ENCODE measurements around the gene EPB41L2. TPM values are rescaled to one million over a fixed set of nuclear protein-coding genes. Genes with fewer than 3 reads are reported as not detected.

EPB41L2 gene
- total RNA-seq, 1 experiment from 2014 or later, result 91.7 TPM

GRCh38 chr6:130932438-130932837 is 130.6 kb downstream of the EPB41L2 start:
- no peak overlapping the region for H3K4me3 ChIP-seq (ENCODE audit: low read depth, low read length)
- POLR2A ChIA-PET, result no interaction called here
- intact Hi-C loops (cut with micrococcal nuclease; ENCODE audit: unreplicated experiment), result loop anchor here (5.0 kb wide), 2 partner anchors 45 to 130 kb away; partner anchors contain the start of gene EPB41L2
- CTCF ChIA-PET, result no interaction called here
- H3K4me1 ChIP-seq, result peaks cover 54% of the 10 kb centered on the region
- H3K9me3 Mint-ChIP-seq (ENCODE audit: unreplicated experiment), result no peaks in the 10 kb centered on the region
- H3K27ac Mint-ChIP-seq (ENCODE audit: unreplicated experiment), result peak overlapping the region; percentile 88
- no peaks in the 10 kb centered on the region for H3K27me3 ChIP-seq (replicated peaks; ENCODE audit: control insufficient read depth, insufficient read depth, low read length)
- H3K36me3 Mint-ChIP-seq (ENCODE audit: insufficient read depth, unreplicated experiment), result no peaks in the 10 kb centered on the region
- H3K27me3 Mint-ChIP-seq (ENCODE audit: insufficient read depth, unreplicated experiment), result no peaks in the 10 kb centered on the region
- H3K9me3 ChIP-seq, result no peaks in the 10 kb centered on the region
- peaks cover 34% of the 10 kb centered on the region for H3K4me1 Mint-ChIP-seq (ENCODE audit: low read depth, unreplicated experiment)
- no peak for DNase-seq
- no peaks in the 10 kb centered on the region for H3K36me3 ChIP-seq (ENCODE audit: control insufficient read depth, insufficient read depth, low read length)
- no TSS peak for BruUV-seq (replicated peaks)
- TF ChIP-seq, protein P1, sequence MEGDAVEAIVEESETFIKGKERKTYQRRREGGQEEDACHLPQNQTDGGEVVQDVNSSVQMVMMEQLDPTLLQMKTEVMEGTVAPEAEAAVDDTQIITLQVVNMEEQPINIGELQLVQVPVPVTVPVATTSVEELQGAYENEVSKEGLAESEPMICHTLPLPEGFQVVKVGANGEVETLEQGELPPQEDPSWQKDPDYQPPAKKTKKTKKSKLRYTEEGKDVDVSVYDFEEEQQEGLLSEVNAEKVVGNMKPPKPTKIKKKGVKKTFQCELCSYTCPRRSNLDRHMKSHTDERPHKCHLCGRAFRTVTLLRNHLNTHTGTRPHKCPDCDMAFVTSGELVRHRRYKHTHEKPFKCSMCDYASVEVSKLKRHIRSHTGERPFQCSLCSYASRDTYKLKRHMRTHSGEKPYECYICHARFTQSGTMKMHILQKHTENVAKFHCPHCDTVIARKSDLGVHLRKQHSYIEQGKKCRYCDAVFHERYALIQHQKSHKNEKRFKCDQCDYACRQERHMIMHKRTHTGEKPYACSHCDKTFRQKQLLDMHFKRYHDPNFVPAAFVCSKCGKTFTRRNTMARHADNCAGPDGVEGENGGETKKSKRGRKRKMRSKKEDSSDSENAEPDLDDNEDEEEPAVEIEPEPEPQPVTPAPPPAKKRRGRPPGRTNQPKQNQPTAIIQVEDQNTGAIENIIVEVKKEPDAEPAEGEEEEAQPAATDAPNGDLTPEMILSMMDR (IDR thresholded peaks at IDR 0.05; ENCODE audit: insufficient read depth in 1 of 2, low read depth in 1 of 2, low read length in 1 of 2, severe bottlenecking in 1 of 2, unreplicated experiment in 1 of 2), result no peak
- H3K4me3 Mint-ChIP-seq (ENCODE audit: unreplicated experiment), result peak overlapping the region; percentile 52

GRCh38 chr6:130931683-130932082 is 131.4 kb downstream of the EPB41L2 start:
- CTCF ChIA-PET, result no interaction called here
- no peaks in the 10 kb centered on the region for H3K36me3 Mint-ChIP-seq (ENCODE audit: insufficient read depth, unreplicated experiment)

DNA sequence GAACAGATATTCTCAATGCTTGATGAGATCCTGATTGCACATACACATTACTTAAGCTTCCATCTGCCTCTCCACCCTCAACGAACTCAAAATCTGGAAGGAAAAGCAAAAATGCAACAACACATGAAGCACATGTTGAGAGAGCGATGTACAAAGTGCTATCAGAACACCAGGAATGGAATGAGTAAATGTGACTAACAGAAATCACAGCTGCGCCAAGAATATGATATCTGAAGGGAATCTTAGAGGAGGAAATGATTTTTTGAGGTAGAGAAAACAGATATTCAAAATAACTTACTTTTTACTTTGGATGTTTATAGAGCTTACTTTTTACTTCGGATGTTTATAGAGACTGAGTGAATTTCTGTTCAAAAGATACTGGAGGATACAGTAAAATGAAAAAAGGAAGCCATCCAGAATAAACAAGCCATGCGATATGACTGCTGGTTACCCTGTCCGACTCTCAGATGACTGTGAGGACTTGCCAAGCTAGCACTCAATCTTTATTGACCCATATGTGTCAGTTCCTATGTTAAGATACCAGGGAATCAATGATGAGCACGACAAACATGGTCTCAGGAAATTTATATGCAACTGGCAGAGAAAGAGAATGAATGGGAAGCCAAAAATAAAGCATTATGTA is 133.9 kb downstream of the EPB41L2 start:
- no peak overlapping the region for H3K4me3 ChIP-seq (ENCODE audit: low read depth, low read length)

More at GRCh38 chr6:130931683-130932082, 131.4 kb downstream of the EPB41L2 start:
- TF ChIP-seq, protein P1 (IDR thresholded peaks at IDR 0.05; ENCODE audit: insufficient read depth in 1 of 2, low read depth in 1 of 2, low read length in 1 of 2, severe bottlenecking in 1 of 2, unreplicated experiment in 1 of 2), result no peak
- H3K27ac Mint-ChIP-seq (ENCODE audit: unreplicated experiment), result no peak overlapping the region
- POLR2A ChIA-PET, result no interaction called here
- H3K4me3 Mint-ChIP-seq (ENCODE audit: unreplicated experiment), result no peak overlapping the region
- Histone ChIP-seq H3K27me3 (replicated peaks; ENCODE audit: control insufficient read depth, insufficient read depth, low read length) (no peaks in the 10 kb centered on the region), H3K9me3 (no peaks in the 10 kb centered on the region), H3K4me3 (ENCODE audit: low read depth, low read length) (no peak overlapping the region), H3K4me1 (peaks cover 49% of the 10 kb centered on the region), H3K36me3 (ENCODE audit: control insufficient read depth, insufficient read depth, low read length) (no peaks in the 10 kb centered on the region)
- H3K9me3 Mint-ChIP-seq (ENCODE audit: unreplicated experiment), result no peaks in the 10 kb centered on the region
- no peaks in the 10 kb centered on the region for H3K27me3 Mint-ChIP-seq (ENCODE audit: insufficient read depth, unreplicated experiment)
- peaks cover 34% of the 10 kb centered on the region for H3K4me1 Mint-ChIP-seq (ENCODE audit: low read depth, unreplicated experiment)
- intact Hi-C loops (cut with micrococcal nuclease; ENCODE audit: unreplicated experiment), result loop anchor here (5.0 kb wide), 2 partner anchors 44 to 131 kb away; partner anchors contain the start of gene EPB41L2
- no TSS peak for BruUV-seq (replicated peaks)
- DNase-seq, result no peak

More for the DNA sequence above, 133.9 kb downstream of the EPB41L2 start:
- Histone ChIP-seq H3K9me3 (no peaks in the 10 kb centered on the region), H3K27me3 (replicated peaks; ENCODE audit: control insufficient read depth, insufficient read depth, low read length) (no peaks in the 10 kb centered on the region), H3K4me1 (peaks cover 23% of the 10 kb centered on the region), H3K36me3 (ENCODE audit: control insufficient read depth, insufficient read depth, low read length) (no peaks in the 10 kb centered on the region)
- H3K4me3 Mint-ChIP-seq (ENCODE audit: unreplicated experiment), result no peak overlapping the region
- BruUV-seq (replicated peaks), result no TSS peak
- intact Hi-C loops (cut with micrococcal nuclease; ENCODE audit: unreplicated experiment), result no loop called here
- no peaks in the 10 kb centered on the region for H3K9me3 Mint-ChIP-seq (ENCODE audit: unreplicated experiment)
- CTCF ChIA-PET, result no interaction called here
- DNase-seq, result no peak
- H3K27ac Mint-ChIP-seq (ENCODE audit: unreplicated experiment), result no peak overlapping the region
- H3K36me3 Mint-ChIP-seq (ENCODE audit: insufficient read depth, unreplicated experiment), result no peaks in the 10 kb centered on the region
- H3K27me3 Mint-ChIP-seq (ENCODE audit: insufficient read depth, unreplicated experiment), result no peaks in the 10 kb centered on the region
- POLR2A ChIA-PET, result no interaction called here
- TF ChIP-seq, protein P1 (IDR thresholded peaks at IDR 0.05; ENCODE audit: insufficient read depth in 1 of 2, low read depth in 1 of 2, low read length in 1 of 2, severe bottlenecking in 1 of 2, unreplicated experiment in 1 of 2), result no peak
- H3K4me1 Mint-ChIP-seq (ENCODE audit: low read depth, unreplicated experiment), result peaks cover 16% of the 10 kb centered on the region

Measured in Caco-2 (cell line).